LHCN-M2 (cell line): ENCODE data around the gene FAM162A. TPM values are rescaled to one million over a fixed set of nuclear protein-coding genes. Genes with fewer than 3 reads are reported as not detected.

Source experiments
- DNase-seq: peaks from one replicate; pipeline ENCODE4 v3.0.0-alpha.2; 2012; ENCODE audit warnings: low read depth
- total RNA-seq: library from RNA; depleted of rRNA; stranded (reverse); fragments of >200 nt; gene quantifications from 2 replicates; pipeline ENCODE4 v1.2.3, GENCODE V29; 2014

The FAM162A gene
- total RNA-seq, 1 experiment from 2014 or later, result 27.6 TPM

DNA sequence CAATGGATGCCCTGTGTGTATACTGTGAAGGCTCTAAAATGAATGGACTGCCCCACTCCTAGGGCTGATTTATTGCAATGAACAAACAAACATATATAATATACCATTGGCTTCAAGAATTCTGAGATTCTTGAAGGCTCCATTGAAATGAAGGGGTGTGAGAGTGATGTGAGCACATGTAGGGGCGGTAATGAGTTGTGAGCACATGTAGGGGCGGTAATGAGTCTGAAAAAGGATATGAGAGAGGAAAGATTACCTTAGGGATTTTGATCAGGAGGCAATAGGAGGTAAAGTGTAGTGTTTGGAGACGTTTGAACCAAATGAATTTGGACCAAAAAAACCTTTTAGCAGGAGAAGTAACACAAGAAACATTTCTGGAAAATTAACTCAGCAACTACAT, 3.7 kb downstream of the FAM162A start:
- DNase-seq, result no peak

DNA sequence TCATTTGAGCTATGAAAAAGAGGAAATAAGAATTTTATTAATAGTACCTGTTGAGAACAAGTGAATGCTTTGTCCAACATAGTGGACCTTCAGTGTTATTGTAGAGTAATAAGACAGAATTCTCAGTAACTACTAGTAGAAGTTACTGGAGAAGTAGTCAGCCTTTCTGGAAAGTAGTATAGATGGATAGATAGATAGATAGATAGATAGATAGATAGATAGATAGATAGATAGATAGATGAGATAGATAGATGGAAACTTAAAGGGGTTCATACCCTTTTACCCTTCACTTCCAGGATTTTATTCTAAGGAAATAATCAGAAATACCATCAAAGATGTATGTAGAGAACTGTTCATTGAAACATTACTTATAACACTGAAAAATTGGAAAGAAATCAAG, 5.2 kb downstream of the FAM162A start:
- DNase-seq, result no peak

DNA sequence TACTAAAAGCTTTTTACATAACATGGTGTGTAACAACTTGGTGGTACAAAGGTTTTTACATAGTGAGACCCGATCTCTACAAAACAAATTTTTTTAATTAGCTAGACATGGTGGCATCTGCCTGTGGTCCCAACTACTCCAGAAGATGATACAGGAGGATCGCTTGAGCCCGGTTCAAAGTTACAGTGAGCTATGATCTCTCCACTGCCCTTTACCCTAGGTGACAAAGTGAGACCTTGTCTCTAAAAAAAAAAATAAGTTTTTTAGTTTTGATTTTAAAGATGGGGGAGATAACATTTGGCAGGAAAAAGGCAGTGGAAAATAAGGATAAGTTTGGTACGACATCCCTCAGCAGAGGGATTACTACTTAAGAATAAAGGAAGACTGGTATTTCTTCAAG, 5.9 kb downstream of the FAM162A start:
- DNase-seq, result no peak

DNA sequence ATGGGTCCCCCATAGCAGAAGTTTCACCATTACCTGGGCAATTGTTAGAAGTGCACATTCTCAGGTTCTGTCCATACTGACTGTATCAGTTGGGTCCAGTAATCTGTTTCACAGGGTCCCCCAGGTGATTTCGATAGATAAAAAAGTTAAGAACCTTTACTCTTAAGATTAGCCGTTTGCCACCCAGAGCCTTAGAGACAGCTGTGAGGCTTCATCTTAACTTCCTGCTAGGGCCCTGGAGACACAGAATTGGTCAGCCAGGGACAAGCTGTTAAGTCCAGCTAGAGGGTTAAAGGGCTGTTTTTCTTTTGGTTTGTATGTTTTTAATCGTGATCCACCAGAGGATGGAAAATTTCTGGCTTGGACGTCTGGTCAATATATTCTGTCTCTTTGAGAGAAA, 6.7 kb downstream of the FAM162A start:
- peak; percentile 27 for DNase-seq

DNA sequence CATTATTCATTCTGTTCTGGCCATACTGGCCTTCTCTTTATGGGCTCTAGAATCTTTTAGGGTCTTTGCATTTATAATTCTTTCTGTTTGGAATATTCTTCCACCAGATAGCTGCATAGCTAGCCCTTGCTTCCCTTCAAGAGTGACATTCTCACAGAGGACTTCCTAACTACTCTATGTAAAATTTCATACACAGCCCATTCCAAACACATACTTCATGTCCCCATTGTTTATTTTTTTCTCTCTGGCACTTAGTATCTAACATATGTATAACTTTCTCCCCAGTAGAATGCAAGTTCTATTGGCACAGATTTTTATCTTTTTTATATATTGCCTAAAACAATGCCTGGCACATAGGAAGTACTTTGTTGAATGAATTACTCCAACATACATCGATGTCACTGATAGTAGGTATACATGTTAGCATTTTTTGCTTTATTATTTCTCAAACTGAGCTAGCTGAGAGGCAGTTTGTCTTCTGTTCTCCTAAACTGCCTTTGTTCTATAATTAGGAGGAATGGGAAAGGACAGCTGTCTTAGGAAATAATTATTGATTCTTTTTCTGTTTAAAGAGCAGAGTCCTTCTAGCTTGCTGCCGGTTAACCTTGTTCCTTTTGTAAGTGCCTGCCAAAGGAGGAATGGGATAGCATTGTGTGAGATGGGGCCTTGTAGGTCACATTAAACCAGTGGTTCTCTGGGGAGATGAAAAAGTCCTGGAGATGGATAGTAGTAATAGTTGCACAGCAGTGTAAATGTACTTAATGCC, 7.9 kb downstream of the FAM162A start:
- no peak for DNase-seq

DNA sequence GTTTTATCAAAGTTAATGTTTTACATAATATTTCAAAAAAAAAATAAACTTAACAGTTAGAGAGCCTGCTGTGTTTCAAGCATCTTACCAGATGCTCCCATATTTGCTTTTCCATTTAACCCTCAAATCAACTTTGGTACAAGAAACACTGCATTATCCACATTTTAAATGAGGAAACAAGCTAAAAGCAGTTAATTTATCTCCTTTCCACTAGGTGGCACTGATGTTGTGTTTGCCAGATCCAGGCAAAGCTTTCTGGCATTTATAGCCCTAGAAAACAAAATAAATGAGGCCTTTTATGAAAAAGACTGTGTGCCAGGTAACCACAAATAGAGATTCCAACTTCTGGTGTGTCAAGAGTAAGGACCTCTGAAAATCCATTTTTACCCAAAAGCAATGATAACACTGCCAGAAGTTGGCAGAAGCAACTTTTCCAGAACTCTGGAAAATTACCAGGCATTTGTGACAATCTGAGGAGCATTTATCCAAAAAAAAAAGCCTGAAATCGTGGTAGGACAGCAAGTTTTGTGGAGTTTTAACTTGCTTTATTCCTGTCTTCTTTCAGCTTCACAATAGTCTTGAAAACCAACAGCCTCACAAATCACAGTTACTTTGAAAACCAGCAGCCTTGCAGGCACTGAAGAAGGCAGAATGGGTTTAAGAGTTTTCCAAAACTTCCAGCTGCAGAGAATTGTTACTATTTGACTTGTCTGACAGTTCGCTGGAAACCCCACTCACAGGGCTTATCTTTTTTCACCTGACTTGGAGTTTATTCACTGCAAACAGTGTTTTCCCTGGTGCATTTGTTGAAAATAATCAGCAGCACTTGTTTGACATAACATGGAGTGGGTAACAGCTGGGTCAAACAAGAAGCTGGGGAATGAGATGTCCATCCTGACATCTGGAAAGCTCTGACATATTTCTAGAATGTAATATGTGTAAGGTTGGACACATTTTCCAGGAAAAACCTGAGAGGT, 9.2 kb downstream of the FAM162A start:
- peak; percentile 55 for DNase-seq

DNA sequence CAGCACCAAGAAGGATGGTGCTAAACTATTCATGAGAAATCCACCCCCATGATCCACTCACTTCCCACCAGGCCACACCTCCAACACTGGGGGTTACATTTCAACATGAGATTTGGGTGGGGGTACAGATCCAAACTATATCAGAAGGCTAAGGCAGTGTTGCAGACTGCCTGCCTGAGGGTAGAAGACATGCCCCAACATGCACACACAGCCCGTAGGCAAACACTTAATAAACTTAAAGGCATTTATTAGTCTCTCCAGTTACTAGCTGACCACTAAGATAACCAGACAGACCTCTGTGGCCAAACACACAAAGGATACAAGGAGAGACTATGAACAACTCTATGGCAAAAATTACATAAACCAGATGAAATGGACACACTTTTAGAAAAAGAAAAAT, 10.2 kb downstream of the FAM162A start:
- DNase-seq, result no peak

DNA sequence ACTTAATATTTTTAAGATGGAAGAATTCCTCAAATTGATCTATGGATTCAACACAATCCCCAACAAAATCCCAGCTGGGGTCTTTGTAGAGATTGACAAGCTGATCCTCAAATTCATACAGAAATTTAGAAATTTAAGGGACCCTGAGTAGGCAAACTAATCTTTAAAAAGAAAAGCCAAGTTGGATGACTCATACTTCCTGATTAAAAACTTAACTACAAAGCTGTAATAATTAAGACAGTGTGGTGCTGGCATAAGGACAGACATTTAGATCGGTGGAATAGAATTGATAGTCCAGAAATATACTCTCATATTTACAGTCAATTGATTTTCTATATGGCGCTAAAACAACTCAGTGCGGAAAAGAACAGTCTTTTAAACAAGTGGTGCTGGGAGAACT, 11.6 kb downstream of the FAM162A start:
- DNase-seq, result no peak

DNA sequence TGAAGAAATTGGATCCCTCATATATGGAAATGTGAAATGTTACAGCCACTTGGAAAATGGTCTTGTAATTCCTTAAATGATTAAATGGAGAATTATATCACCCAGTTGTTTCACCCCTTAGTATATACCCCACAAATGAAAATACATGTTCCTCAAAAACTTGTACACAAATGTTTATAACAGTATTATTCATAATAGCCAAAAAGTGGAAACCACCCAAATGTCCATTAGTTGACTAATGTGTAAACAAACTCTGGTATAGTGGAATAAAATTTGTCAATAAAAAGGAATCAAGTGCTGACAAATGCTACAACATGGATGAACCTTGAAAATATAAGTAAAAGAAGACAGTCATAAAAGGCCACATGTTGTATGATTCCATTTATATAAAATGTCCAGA, 12.5 kb downstream of the FAM162A start:
- DNase-seq, result no peak

DNA sequence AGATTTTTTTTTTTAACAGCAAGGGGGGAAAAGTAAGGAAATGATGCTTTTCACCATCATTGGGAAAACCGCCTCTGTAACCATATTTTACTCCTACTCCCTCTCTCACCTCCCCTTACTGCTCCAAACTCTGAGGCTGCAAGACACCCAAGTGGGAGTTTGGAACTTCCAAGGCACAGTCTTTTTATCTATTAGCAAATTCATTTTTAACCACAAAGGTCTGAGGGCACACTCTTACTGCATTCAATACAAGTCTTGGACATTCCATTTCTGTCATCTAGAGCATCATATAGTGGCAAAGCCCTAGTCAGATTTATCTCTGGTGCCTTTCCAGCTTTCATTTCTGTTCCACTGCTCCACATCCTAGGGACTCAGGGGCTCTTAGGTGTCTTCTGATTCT, 13.2 kb downstream of the FAM162A start:
- no peak for DNase-seq

DNA sequence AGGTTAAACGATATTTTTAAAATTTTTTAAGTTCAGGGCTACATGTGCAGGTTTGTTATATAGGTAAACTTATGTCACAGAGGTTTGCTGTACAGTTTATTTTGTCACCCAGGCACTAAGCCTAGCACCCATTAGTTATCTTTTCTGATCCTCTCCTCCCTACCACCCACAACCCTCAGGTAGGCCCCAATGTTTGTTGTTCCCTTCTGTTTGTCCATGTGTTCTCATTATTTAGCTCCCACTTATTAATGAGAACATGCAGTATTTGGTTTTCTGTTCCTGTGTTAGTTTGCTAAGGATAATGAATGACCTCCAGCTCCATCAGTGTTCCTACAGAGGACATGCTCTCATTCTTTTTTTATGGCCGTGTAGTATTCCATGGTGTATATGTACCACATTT, 14.9 kb downstream of the FAM162A start:
- DNase-seq, result no peak

DNA sequence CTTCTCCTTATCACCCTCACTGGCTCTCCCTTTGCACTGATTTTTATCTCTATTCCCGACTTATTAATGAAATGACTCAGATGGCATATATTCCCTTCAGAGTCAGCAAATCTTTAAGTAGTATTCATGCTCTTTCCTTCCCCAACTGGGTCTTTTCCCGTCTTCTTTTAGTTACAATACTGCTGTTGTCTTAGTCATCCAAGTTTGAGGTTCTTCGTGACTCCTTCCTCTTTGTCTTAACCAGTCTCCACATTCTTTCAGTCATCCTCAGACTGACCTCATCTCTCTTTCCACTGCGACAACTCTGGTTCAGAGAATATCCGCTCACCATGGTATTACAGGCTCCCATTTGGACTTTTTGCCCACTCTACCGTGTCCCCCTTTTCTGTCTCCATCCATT, 19.5 kb downstream of the FAM162A start:
- DNase-seq, result peak; percentile 25

DNA sequence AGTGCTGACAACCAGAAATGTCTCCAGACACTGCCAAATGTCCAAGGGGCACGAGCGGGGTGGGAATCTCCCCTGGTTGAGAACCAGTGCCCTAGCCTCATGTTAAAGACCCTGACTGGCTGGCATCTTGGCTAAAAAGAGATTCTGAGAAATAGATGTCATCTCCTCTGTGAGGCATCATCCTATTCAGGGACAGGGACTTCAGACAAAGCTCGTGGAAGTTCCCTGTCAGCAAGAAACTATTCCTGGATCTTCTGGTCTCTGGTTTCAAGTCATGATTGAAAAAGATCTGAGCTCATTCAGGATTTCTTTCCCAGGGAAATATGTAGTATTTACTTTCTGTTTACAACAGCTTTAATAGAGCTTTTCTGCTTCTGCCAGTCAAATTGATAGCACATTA, 21.0 kb downstream of the FAM162A start:
- DNase-seq, result no peak

DNA sequence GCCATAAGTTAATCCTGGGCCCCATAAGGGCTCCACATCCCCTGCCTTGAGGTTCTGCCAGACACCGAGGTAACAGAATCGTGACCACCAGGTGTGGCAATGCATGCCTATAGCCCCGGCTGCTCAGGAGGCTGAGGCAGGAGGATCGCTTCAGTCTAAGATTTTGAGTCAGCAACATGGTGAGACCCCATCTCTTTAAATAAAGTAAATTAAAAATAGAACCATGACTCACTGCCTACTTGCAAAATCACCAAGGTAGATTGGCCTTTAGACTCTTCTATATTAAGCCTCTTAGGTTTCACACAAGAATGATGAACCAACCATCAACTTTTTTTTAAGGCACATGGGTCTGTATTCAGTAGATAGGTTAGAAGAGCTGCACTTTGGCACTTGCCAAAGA, 22.2 kb downstream of the FAM162A start:
- DNase-seq, result no peak

DNA sequence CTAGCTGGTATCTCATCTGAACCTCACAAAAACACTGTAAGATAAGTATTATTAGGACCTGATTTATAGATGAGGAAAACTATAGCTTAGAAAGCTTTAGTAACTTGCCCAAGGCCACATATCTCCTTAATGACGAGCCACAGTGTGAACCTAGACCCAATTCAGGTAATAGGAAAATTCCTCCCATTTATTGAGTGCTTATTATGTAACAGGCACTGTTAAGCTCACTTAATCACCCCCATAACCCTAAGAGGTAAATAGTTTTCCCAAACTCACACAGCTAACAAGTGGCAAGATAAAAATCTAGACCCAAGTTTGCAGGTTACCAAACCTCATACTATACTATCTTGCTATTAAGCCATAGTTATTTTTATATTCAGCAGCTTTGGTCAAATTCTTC, 24.0 kb downstream of the FAM162A start:
- DNase-seq, result no peak

DNA sequence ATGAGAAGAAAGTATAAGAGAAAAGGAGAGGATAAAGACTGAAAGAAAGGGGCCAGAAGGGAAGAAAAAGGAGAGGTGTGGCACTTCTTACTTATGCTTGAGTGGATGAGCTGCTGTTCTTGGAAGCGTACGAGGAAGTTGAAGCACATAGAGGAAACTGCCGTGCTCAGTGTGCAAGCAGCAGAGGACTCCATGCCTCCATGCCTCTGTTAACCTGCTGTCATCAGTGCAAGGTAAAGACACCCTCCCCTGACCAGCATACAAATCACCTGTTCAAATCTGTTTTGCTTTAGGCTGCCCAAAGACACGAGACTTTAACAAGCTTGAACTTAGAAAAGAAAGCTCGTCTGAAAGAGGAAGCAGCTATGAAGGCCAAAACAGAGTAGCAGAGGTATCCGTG, 25.5 kb downstream of the FAM162A start:
- no peak for DNase-seq

DNA sequence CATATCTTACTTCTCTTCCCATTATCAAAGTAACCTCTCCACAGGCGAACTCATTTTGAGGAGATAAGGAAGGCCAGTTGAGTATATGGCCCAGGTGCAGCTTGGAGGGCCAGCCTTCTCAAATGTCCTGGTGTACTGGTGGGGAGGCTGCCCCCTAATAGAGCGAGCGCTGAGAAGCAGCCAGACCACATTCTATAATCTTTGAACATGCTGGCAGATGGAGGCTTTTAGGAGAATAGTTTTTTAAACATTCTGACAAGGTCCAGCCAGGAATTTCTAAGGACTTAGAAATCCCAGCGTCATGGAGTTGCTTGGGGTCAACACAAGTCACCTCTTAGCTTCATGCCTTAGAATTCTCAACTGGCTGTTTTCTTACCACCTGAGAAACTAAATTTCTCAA, 26.1 kb downstream of the FAM162A start:
- no peak for DNase-seq

DNA sequence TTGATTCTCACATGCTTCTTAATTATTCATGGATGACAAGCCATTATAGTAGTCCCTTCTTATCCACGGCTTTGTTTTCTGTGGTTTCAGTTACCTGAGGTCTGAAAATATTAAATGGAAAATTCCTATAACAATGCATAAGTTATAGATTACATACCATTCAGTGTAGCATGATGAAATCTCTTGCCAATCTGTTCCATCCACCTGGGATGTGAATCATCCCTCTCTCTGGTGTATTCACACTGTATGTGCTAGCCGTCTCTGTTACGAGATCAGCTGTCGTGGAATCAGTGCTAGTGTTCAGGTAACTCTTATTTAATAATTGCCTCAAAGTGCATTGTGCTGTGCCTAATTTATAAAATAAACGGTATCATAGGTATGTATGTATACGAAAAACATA, 26.7 kb downstream of the FAM162A start:
- DNase-seq, result no peak

DNA sequence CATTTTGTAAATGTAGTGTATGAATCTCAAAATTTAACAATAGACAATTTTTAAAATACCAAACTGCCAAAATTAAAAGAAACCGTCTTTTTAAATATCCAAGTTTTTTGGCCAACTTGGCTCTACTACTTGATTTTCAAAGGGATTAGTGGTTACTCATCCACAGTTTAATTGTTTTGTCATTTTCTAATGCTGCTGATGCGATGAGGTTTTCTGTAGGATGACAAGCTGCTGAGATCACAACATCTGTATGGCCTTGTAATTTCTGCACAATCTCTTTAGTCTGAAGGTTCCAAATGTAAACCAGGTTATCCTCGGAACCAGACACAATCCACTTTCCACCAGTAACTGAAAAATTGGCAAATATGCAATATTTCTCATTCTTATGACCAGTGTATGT, 30.4 kb downstream of the FAM162A start:
- DNase-seq, result no peak

DNA sequence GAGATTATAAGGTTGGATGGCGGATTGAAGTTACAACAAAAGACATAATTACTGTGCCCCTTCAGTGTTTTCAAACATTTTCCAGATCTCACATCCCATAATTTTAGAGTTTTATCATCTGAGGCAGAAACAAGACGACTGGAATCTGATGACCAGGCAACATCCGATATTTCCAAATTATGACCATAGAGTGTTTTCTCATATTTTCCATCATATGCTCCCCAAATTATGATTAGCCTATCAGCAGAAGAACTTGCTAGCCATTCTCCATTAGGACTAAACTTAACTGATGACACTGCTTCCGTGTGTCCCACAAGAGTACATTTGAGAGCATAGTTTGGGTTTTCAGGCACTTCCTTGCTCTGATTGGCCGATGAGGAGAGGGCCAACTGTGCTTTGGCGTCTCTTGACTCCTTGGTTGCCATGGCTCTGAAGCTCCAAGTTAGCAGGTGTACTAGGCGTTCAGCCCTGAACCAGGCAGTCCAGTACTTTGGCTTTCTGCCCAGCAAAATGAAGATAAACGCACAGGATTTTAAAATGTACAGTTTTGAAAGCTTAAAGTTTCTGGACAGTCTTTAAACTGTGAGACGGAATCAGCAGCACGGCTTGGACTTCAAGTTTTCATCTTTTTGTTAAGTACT, 31.2 kb downstream of the FAM162A start:
- peak; percentile 60 for DNase-seq

DNA sequence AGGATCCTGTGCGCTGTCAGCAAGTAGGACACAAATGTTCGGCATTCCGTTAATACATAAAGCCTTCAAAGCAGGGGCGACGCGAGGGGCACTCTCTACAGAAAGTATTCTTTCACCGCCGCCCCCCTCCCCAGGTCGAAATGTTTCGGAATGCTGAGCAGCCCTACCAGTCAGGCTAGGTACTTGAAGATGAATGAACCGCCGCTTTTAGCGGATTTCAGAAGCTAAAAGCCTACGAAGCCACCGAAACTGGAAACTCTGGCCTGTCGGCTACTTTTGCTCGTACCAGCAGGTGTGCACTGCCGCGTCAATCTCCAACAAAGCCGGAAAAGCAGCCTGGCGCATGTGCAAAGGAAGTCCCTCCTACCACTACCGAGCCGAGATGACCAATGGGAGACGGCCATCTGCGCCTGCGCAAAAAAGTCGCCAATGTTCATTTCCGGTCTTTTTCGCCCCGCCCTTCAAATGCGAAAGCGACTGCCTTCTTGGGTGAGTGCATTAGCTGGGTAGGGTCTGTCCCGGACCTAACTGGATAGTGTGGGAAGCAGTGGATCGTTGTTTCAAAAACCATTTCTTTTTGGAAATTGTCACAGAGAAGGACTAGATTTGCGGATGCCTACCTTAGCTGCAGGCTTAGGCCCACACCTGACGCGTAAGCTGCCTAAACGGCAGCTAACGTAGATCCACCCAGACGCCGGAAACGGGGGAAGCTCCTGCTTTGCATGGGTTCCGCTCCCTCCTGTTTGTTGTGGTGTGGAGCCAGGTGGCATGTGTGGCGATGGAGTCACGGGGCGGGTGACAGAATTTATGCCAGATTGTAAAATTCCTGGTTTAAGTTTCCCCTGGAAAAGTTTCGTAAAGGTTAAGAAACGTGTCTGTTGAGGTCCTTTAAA, 32.0 kb downstream of the FAM162A start, which contains the start of gene WDR5B:
WDR5B (minus strand) TSS at position 301 of the 893 bp plus-strand sequence. CDS start 534 bp downstream, outside the sequence.
- DNase-seq, result peak; percentile 96
